K562 (cell line): ENCODE results near the gene FCRLA. TPM values are rescaled to one million over a fixed set of nuclear protein-coding genes. Genes with fewer than 3 reads are reported as not detected.
A peak's percentile ranks its signal among the peaks of the same experiment; 100 is the strongest.

Source experiments
- ADNP ChIP-seq: fragments of 200-800 bp; sonication (Bioruptor generic); IDR thresholded peaks from 2 replicates; pipeline ENCODE4 v1.6.1; 2016; ENCODE audit warnings: missing genetic modification characterization, missing compliant biosample characterization
- DACH1 ChIP-seq: fragments of 450-650 bp; IDR thresholded peaks from 2 replicates; pipeline ENCODE4 v1.6.1; 2018; ENCODE audit not compliant: partially characterized antibody
- DNMT1 ChIP-seq: fragments of 450-650 bp; IDR thresholded peaks from 2 replicates; pipeline ENCODE4 v1.6.1; 2016; ENCODE audit warnings: antibody characterized with exemption, mild to moderate bottlenecking
- ELF2 ChIP-seq: fragments of 250-450 bp; sonication (Bioruptor Pico); IDR thresholded peaks from 2 replicates; pipeline ENCODE4 v1.5.0; 2021; ENCODE audit warnings: mild to moderate bottlenecking
- GABPB2 ChIP-seq: fragments of 250-450 bp; sonication (Bioruptor Pico); conservative IDR thresholded peaks from 2 replicates; pipeline ENCODE4 v1.5.1; 2021; ENCODE audit warnings: mild to moderate bottlenecking
- GTF2A2 ChIP-seq: IDR thresholded peaks from 2 replicates; pipeline ENCODE4 v1.6.1; 2016; ENCODE audit warnings: mild to moderate bottlenecking, missing genetic modification characterization, missing compliant biosample characterization
- GTF2F1 ChIP-seq: IDR thresholded peaks from 2 replicates; pipeline ENCODE4 v1.6.1; 2011; ENCODE audit warnings: low read depth, low read length, improper control_type of control experiment
- HDAC3 ChIP-seq: fragments of 450-650 bp; IDR thresholded peaks from 2 replicates; pipeline ENCODE4 v1.6.1; 2018; ENCODE audit warnings: borderline replicate concordance, mild to moderate bottlenecking, moderate library complexity; ENCODE audit not compliant: partially characterized antibody
- JUND ChIP-seq, 2 experiments: IDR thresholded peaks; 2 replicates in 1 of 2; 3 replicates in 1 of 2; pipeline ENCODE4 v1.6.1; 2011; ENCODE audit warnings: borderline replicate concordance in 2 of 2, low read depth in 2 of 2, low read length in 2 of 2, improper control_type of control experiment in 1 of 2, missing biosample characterization in 1 of 2, missing genetic modification characterization in 1 of 2, missing genetic modification reagents in 1 of 2
- KLF10 ChIP-seq: fragments of 250-450 bp; sonication (Bioruptor Pico); IDR thresholded peaks from 2 replicates; pipeline ENCODE4 v1.6.1; 2021; ENCODE audit warnings: matching md5 sums
- MAFG ChIP-seq: fragments of 450-650 bp; conservative IDR thresholded peaks from 2 replicates; pipeline ENCODE4 v1.6.1; 2016; ENCODE audit warnings: missing genetic modification characterization, missing compliant biosample characterization
- MTF1 ChIP-seq: fragments of 250-450 bp; sonication (Bioruptor Pico); IDR thresholded peaks from 2 replicates; pipeline ENCODE4 v1.9.0; 2021; ENCODE audit warnings: moderate library complexity, mild to moderate bottlenecking, inconsistent platforms, borderline replicate concordance
- NUFIP1 ChIP-seq: fragments of 450-650 bp; IDR thresholded peaks from 2 replicates; pipeline ENCODE4 v1.6.1; 2018; ENCODE audit not compliant: partially characterized antibody
- PTRF ChIP-seq: fragments of 450-650 bp; IDR thresholded peaks from 2 replicates; pipeline ENCODE4 v1.6.1; 2016; ENCODE audit warnings: mild to moderate bottlenecking, missing genetic modification characterization, missing compliant biosample characterization
- RHOXF2B ChIP-seq: fragments of 250-450 bp; sonication (Bioruptor Pico); conservative IDR thresholded peaks from 2 replicates; pipeline ENCODE4 v1.5.1; 2021
- RNF2 ChIP-seq: sonication (generic); IDR thresholded peaks from 2 replicates; pipeline ENCODE4 v1.6.1; 2016
- SIN3A ChIP-seq, 2 experiments: fragments of 150-350 bp in 1 of 2; IDR thresholded peaks; 2 replicates each; pipeline ENCODE4 v1.6.1; 2011 to 2016; ENCODE audit warnings: borderline replicate concordance in 2 of 2, low read depth in 2 of 2, low read length in 2 of 2, mild to moderate bottlenecking in 2 of 2, moderate library complexity in 2 of 2; ENCODE audit not compliant: control insufficient read depth in 1 of 2
- SMAD1 ChIP-seq: fragments of 150-350 bp; IDR thresholded peaks from 2 replicates; pipeline ENCODE4 v1.6.1; 2014; ENCODE audit warnings: low read length, low read depth; ENCODE audit not compliant: partially characterized antibody
- SMARCA5 ChIP-seq: fragments of 450-650 bp; IDR thresholded peaks from 2 replicates; pipeline ENCODE4 v1.6.1; 2016
- TEAD4 ChIP-seq, 2 experiments: sonication (generic) in 1 of 2; formaldehyde crosslinking in 1 of 2; IDR thresholded peaks; 2 replicates each; pipeline versions ENCODE4 v1.6.1 to v1.8.0; 2012 to 2022; ENCODE audit warnings: borderline replicate concordance in 1 of 2, inconsistent platforms in 1 of 2, low read length in 1 of 2, mild to moderate bottlenecking in 1 of 2, missing genetic modification reagents in 1 of 2
- XRCC5 ChIP-seq: fragments of 200-400 bp; formaldehyde crosslinking; IDR thresholded peaks from 2 replicates; pipeline ENCODE4 v1.6.1; 2017; ENCODE audit warnings: low read depth, mild to moderate bottlenecking, low read length
- YBX1 ChIP-seq: fragments of 450-650 bp; IDR thresholded peaks from 2 replicates; pipeline ENCODE4 v1.7.1; 2016; ENCODE audit warnings: mild to moderate bottlenecking
- ZBED1 ChIP-seq: IDR thresholded peaks from 2 replicates; pipeline ENCODE4 v1.6.1; 2014
- ZBTB12 ChIP-seq: fragments of 250-450 bp; sonication (Bioruptor Pico); IDR thresholded peaks from 2 replicates; pipeline ENCODE4 v1.4.0; 2020
- ZBTB5 ChIP-seq: fragments of 450-650 bp; IDR thresholded peaks from 2 replicates; pipeline ENCODE4 v1.6.1; 2017; ENCODE audit warnings: antibody characterized with exemption
- ZNF143 ChIP-seq: sonication (generic); formaldehyde crosslinking; IDR thresholded peaks from 2 replicates; pipeline ENCODE4 v1.9.0; 2022; ENCODE audit warnings: mild to moderate bottlenecking, missing genetic modification reagents
- polyA plus RNA-seq, 8 experiments: library from polyadenylated mRNA; depleted of rRNA in 4 of 8; stranded (reverse) in 5 of 8; unstranded in 3 of 8; fragments of >200 nt; fragmentation: Nextera tagmentation in 2 of 8; fragmentation: Illumina TruSeq in 1 of 8; extraction: Ambion mirVana in 2 of 8; extraction: Trizol in 1 of 8; gene quantifications; 2 replicates each; pipeline versions ENCODE4 v1.2.1 to v1.2.3, GENCODE V29; 2011 to 2014; ENCODE audit warnings: inconsistent platforms in 1 of 8, missing spikeins in 1 of 8
- total RNA-seq, 7 experiments: library from RNA; depleted of rRNA in 6 of 7; stranded (reverse); fragments of >200 nt in 6 of 7; fragmentation: Illumina TruSeq in 2 of 7; extraction: Trizol in 2 of 7; gene quantifications; 2 replicates each; pipeline versions ENCODE4 v1.2.1 to v1.2.3, GENCODE V29; 2011 to 2021; ENCODE audit warnings: low replicate concordance in 1 of 7
- TF ChIP-seq, protein P1 (sequence below): fragments of 450-650 bp; IDR thresholded peaks from 2 replicates; pipeline ENCODE4 v1.6.1; 2016; ENCODE audit warnings: antibody characterized with exemption

Gene FCRLA
- total and polyA plus RNA-seq, 9 of the 15 experiments (the other 6 are each of a cell fraction or from before 2014, with no cell fraction given) = 0.09 to 0.84 (median 0.44) TPM

DNA sequence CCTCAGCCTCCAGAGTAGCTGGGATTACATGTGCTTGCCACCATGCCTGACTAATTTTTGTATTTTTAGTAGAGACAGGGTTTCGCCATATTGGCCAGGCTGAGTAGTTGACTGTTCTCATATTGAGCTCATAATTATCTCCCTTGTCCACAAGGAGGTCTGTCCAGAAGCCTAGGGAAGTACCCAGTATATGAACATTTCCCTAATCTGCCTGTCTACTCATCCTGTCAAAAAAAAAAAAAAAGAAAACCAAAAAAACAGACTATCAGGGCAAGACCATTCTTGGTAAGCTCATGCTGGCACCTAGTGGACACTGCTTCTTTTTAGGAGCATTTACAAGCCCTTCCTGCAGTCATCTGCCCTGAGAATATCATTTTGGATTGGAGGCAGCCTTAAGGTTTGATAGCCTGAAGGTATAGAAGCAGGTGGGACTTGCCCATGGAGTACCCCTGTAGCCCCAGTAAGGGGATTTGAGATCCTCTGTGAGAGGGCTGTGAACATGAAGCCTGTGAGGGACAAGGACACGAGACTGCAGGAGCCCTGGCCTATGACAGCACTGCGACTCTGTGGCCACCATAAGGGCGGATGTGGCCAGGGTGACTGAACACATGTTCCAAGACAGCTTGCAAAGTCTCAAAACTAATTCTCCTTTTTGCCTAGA lies 31.7 kb downstream of the FCRLA start (continued):
- peak; percentile 60; the same call in 1 of the 2 replicates for TF ChIP-seq JUND (IDR thresholded peaks at IDR 0.05; ENCODE audit: borderline replicate concordance, low read depth, low read length)
- TF ChIP-seq JUND (tag; IDR thresholded peaks at IDR 0.05; ENCODE audit: borderline replicate concordance, low read depth, low read length) = peak; percentile 53; the same call in 1 of the 3 replicates
- no peak for TF ChIP-seq ZNF143
- no peak for TF ChIP-seq PTRF (tag)
- no peak for TF ChIP-seq GABPB2
- no peak for TF ChIP-seq NUFIP1
- no peak for TF ChIP-seq ZBTB12
- TF ChIP-seq GTF2A2 (tag) = no peak
- no peak for TF ChIP-seq GTF2F1
- no peak for TF ChIP-seq SIN3A (IDR thresholded peaks at IDR 0.05; ENCODE audit: borderline replicate concordance in 2 of 2, control insufficient read depth in 1 of 2, low read depth in 2 of 2, low read length in 2 of 2)
- TF ChIP-seq ZBED1 = no peak
- no peak for TF ChIP-seq ELF2 (CRISPR knock-in tag)
- no peak for TF ChIP-seq YBX1
- no peak for TF ChIP-seq RHOXF2B
- no peak for TF ChIP-seq DNMT1
- TF ChIP-seq MAFG (tag) = peak; percentile 34
- no peak; the same call in 1 of the 2 replicates for TF ChIP-seq ADNP
- no peak for TF ChIP-seq SMAD1
- no peak for TF ChIP-seq RNF2
- TF ChIP-seq, protein P1, sequence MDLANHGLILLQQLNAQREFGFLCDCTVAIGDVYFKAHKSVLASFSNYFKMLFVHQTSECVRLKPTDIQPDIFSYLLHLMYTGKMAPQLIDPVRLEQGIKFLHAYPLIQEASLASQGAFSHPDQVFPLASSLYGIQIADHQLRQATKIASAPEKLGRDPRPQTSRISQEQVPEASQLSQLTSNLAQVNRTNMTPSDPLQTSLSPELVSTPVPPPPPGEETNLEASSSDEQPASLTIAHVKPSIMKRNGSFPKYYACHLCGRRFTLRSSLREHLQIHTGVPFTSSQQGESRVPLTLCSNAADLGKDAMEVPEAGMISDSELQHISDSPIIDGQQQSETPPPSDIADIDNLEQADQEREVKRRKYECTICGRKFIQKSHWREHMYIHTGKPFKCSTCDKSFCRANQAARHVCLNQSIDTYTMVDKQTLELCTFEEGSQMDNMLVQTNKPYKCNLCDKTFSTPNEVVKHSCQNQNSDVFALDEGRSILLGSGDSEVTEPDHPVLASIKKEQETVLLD = 0 out of 2 replicates have a peak, but pooled peaks have one; percentile 38
- no peak for TF ChIP-seq MTF1 (CRISPR knock-in tag)
- no peak for TF ChIP-seq HDAC3
- TF ChIP-seq ZBTB5 = no peak
- no peak for TF ChIP-seq KLF10 (CRISPR knock-in tag)
- peak; percentile 95 for TF ChIP-seq SMARCA5
- peak; percentile 41; the same call in 1 of the 2 replicates for TF ChIP-seq TEAD4 (IDR thresholded peaks at IDR 0.05; ENCODE audit: low read length)
- TF ChIP-seq TEAD4 (CRISPR knock-in tag; IDR thresholded peaks at IDR 0.05; ENCODE audit: borderline replicate concordance) = no peak
- TF ChIP-seq DACH1 = peak; percentile 31
- no peak for TF ChIP-seq XRCC5
